Middle frontal gyrus (tissue), 1 donor: ENCODE results near the gene LDLRAD4.

Source experiments
- DNase-seq: peaks from one replicate; pipeline ENCODE4 v3.0.0-alpha.2; 2015; ENCODE audit warnings: low spot score; ENCODE audit errors: extremely low spot score

Gene LDLRAD4

GRCh38 chr18:13566941-13567746, 348.6 kb downstream of the LDLRAD4 start:
- DNase-seq, result no peak

GRCh38 chr18:13568443-13569392, 350.2 kb downstream of the LDLRAD4 start:
- DNase-seq, result no peak

GRCh38 chr18:13570216-13570615, 351.7 kb downstream of the LDLRAD4 start:
- no peak for DNase-seq

GRCh38 chr18:13570856-13571495, 352.4 kb downstream of the LDLRAD4 start:
- DNase-seq, result no peak

GRCh38 chr18:13572148-13572547, 353.6 kb downstream of the LDLRAD4 start:
- no peak for DNase-seq

GRCh38 chr18:13572721-13573120, 354.2 kb downstream of the LDLRAD4 start:
- no peak for DNase-seq

GRCh38 chr18:13573750-13574149, 355.2 kb downstream of the LDLRAD4 start:
- no peak for DNase-seq

GRCh38 chr18:13574355-13574754, 355.8 kb downstream of the LDLRAD4 start:
- DNase-seq, result no peak

GRCh38 chr18:13574761-13575160, 356.2 kb downstream of the LDLRAD4 start:
- DNase-seq, result no peak

GRCh38 chr18:13576598-13576997, 358.0 kb downstream of the LDLRAD4 start:
- no peak for DNase-seq

GRCh38 chr18:13577091-13577697, 358.6 kb downstream of the LDLRAD4 start:
- DNase-seq, result no peak

- no peak for DNase-seq
These were observed 359.2 kb downstream of the LDLRAD4 start for GRCh38 chr18:13577781-13578180.

- no peak for DNase-seq
These were observed 359.8 kb downstream of the LDLRAD4 start for GRCh38 chr18:13578400-13578799.

GRCh38 chr18:13579874-13580273, 361.3 kb downstream of the LDLRAD4 start:
- DNase-seq, result no peak

- DNase-seq, result no peak
These were observed 361.8 kb downstream of the LDLRAD4 start for GRCh38 chr18:13580351-13580750.

GRCh38 chr18:13580991-13581390, 362.4 kb downstream of the LDLRAD4 start:
- no peak for DNase-seq

- DNase-seq, result no peak
These were observed 363.1 kb downstream of the LDLRAD4 start for GRCh38 chr18:13581496-13582177.

- DNase-seq, result no peak
These were observed 363.7 kb downstream of the LDLRAD4 start for GRCh38 chr18:13582178-13582670.

- no peak for DNase-seq
These were observed 365.3 kb downstream of the LDLRAD4 start for GRCh38 chr18:13583576-13584550.
